GM19463 (cell line): ENCODE data around the gene GBP4.
"Not testable (repeated sequence)": the region's sequence is repeated elsewhere in the genome, so short reads cannot be mapped to it uniquely, and the experiment has no call there.

Experiments used
- ATAC-seq: cut with Tn5 transposase; IDR thresholded peaks from one replicate; pipeline ENCODE4 v1.9.1; 2021; ENCODE audit warnings: mild to moderate bottlenecking, moderate library complexity; ENCODE audit not compliant: unreplicated experiment

The GBP4 gene, protein sequence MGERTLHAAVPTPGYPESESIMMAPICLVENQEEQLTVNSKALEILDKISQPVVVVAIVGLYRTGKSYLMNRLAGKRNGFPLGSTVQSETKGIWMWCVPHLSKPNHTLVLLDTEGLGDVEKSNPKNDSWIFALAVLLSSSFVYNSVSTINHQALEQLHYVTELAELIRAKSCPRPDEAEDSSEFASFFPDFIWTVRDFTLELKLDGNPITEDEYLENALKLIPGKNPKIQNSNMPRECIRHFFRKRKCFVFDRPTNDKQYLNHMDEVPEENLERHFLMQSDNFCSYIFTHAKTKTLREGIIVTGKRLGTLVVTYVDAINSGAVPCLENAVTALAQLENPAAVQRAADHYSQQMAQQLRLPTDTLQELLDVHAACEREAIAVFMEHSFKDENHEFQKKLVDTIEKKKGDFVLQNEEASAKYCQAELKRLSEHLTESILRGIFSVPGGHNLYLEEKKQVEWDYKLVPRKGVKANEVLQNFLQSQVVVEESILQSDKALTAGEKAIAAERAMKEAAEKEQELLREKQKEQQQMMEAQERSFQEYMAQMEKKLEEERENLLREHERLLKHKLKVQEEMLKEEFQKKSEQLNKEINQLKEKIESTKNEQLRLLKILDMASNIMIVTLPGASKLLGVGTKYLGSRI

DNA sequence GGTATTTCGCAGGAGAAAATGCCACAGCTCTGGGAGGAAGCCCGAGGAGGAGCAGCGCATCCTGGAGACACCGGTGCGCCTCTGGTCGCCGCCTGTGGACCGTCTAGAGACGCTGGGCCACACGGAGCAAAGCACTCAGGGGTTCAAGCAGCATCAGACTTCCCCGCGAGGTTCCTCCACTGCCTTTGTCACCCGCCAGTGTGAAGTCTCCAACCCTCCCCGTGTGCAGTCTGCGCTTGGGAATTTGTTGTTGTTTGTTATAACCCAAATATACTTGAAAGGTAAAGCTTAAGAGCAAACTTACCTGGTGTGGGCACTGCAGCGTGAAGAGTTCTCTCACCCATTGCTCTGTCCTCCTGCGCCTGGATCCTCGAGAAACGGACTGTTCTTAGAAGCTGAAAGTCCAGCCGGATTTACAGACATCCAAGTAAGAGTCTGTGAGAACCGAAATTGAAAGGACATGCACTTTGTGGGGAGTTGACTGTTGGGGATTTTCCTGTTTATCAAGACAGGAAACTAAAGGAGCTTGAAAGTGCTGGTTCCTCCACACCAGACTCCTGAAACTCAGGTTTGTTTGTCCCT, at the start of gene GBP4:
Gene GBP4, minus strand, starts transcription at position 452 of the 582 bp plus-strand sequence. Its CDS starts 108 bp downstream, at position 344.
- peak; percentile 42 for ATAC-seq

- no peak for ATAC-seq
Observed at GRCh38 chr1:89243046-89243445, 44.3 kb upstream of the GBP4 start.

DNA sequence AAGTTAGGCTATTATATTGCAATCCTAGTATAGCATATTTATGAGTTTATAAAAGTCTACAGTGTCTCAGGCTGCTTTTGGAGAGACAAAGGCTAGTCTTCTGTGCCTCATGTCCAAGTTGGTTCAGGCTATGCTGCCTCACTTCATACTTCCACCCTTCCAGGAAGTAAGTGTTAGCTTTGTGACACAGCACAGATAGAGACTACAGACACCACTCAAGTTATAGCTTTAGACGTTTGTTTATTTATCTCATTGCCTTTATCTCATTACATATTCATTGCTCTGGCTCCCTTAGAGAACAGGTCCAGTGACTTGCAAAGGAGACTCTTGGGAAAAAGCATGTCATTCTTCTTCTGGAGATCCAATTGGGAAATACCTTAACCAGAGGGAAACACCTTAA, 22.6 kb upstream of the GBP4 start:
- ATAC-seq = no peak

- ATAC-seq = not testable (repeated sequence)
Observed at GRCh38 chr1:89219851-89220250, 21.1 kb upstream of the GBP4 start.

- not testable (repeated sequence) for ATAC-seq
Observed at GRCh38 chr1:89218941-89219340, 20.2 kb upstream of the GBP4 start.

DNA sequence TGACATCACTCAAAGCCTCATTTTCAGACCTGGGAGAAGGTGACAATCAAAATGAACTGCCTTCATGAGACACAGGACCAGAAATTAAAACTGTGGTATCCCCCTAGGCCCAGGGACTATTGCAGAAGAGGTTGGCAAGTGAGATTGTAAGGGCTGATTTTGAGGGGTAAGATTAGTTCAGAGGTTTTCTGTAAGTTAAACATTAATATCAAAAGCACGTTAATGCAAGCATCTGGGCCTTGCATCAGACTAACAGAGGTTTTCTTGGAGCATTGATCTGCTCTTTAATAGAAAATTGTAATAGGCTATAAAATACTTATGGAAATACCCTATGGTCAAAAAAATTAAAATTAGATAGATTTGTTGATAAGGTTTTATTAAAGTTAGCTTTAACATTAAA, 14.6 kb upstream of the GBP4 start:
- no peak for ATAC-seq

- no peak for ATAC-seq
Observed at GRCh38 chr1:89211035-89211634, 12.4 kb upstream of the GBP4 start.

- ATAC-seq = no peak
Observed at GRCh38 chr1:89206373-89206772, 7.6 kb upstream of the GBP4 start.

- no peak for ATAC-seq
Observed at GRCh38 chr1:89203166-89203565, 4.4 kb upstream of the GBP4 start.

GRCh38 chr1:89201106-89201794, 2.5 kb upstream of the GBP4 start:
- peak; percentile 83 for ATAC-seq

GRCh38 chr1:89200663-89201062, 1.9 kb upstream of the GBP4 start:
- ATAC-seq = no peak

- ATAC-seq = no peak
Observed at GRCh38 chr1:89199525-89200031, 836 bp upstream of the GBP4 start.

DNA sequence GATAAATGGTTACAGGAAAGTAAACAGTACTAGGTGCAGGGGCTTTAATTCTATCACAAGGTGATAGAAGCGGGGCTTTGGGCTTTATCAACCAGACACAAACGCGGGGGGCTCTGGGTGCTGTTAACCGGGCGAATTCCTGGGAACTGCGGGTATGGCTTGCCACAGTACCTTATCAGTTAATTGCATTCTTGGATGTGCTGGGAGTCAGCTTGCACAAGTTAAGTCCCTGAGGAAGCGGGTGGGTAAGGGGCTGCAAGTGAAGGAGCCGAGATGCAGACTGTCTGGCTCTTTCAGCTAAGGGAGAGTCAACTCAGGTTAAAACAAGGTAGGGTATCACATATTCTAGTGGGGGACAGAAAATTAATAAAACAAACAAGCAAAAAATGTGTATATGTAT, 661 bp downstream of the GBP4 start:
- ATAC-seq = no peak

DNA sequence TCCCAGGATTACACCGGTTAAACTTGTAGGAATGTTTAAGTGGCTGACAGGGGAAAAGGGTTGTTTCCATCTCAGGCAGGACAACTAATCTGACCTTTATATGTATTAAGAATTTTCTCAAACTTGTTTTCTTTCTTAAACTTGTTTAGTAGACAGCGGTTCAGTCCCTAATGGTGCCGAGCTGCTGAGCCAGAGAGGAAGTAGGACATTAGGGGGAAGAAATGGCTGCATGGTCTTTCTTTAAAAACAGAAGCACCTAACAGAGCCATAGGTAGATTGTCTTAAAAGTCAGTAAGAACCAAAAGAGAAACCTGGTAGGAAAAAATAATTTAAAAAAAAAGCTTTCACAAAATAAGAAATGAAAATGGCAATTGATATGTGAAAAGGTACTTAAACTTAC, 3.3 kb downstream of the GBP4 start:
- ATAC-seq = no peak

GRCh38 chr1:89191314-89191713, 7.4 kb downstream of the GBP4 start:
- ATAC-seq = no peak

DNA sequence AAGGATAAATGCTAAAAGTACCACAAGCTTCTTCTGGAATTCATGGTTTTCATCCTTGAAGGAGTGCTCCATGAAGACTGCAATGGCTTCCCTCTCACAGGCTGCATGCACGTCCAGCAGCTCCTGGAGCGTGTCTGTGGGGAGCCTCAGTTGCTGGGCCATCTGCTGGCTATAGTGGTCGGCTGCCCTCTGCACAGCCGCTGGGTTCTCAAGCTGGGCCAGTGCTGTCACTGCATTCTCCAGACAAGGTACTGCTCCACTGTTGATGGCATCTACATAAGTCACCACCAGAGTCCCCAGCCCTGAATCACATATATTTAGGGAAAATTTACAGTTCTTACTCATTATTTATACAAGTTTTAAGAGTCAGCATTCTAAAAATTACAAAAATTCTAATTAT, 8.7 kb downstream of the GBP4 start:
- no peak for ATAC-seq

DNA sequence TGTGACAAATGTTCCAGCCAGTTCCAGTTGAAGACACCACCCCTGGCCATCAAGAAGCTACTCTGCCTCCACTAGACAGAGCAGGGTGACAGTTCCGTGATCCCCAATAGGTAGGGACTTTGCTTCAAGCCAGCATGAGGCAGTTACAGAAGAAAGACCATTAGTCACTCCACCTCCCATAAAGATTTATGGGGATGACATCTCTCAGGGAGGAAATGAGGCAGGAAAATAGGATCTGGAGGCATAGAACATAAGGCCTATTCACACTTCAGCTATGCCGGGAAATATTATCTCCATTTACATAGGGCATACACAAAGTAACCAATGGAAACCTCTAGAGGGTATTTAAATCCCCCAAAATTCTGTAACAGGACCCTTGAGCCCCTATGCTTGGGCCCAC, 19.4 kb downstream of the GBP4 start:
- no peak for ATAC-seq

GRCh38 chr1:89176971-89177370, 21.8 kb downstream of the GBP4 start:
- ATAC-seq = no peak

- ATAC-seq = no peak
Observed at GRCh38 chr1:89175601-89176256, 23.0 kb downstream of the GBP4 start, which contains the start of gene GBP7. Gene GBP7, minus strand, starts transcription at chr1:89176003. Its CDS starts 4,068 bp downstream, at chr1:89171935.

GRCh38 chr1:89174491-89174890, 24.3 kb downstream of the GBP4 start:
- ATAC-seq = no peak
